Measurements from ENCODE around the gene PARP6.

The PARP6 gene

DNA sequence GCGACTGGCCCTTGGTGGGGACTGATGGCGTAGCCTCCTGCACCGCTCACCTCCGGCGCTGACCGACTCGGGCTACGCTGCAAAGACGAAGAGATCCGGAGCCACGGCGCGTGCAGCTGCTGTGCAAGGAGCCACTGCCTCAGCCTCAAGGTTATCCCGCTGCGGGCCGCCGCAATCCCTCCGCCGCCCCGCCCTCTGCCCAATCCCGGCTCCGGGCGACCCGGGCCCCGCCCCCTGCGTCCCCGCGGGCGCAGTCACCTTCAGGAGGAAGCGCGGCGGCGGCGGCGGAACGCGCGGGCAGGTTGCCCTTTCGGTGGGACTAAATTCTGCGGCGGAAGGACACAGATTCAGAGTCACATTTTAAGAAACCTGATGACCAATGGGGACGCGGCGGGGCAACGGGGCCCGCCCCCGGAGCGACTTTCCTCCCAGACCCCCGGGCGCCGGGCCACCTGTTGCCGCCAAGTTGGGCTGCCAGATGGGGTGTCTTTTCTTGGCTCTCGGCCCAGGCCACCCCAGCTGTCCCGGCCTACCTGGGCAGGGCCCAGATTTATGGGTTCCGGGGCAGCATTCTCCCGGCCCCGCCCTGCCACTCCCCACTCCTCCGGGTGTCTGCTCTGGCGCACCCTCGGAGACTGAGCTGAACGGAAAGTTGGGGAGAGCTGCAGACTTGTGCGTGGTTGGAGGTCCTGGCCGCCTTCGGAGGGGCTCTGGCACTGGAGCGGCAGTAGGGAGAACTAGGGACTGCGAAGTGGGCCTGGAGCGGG, 41.1 kb downstream of the PARP6 start, which contains the start of gene PKM:
Gene PKM (minus strand): TSS at position 125 of the 767 bp plus-strand sequence. CDS start 12,093 bp downstream, outside the sequence.
- peak; percentile 95 for DNase-seq (ENCODE audit: low spot score)

DNA sequence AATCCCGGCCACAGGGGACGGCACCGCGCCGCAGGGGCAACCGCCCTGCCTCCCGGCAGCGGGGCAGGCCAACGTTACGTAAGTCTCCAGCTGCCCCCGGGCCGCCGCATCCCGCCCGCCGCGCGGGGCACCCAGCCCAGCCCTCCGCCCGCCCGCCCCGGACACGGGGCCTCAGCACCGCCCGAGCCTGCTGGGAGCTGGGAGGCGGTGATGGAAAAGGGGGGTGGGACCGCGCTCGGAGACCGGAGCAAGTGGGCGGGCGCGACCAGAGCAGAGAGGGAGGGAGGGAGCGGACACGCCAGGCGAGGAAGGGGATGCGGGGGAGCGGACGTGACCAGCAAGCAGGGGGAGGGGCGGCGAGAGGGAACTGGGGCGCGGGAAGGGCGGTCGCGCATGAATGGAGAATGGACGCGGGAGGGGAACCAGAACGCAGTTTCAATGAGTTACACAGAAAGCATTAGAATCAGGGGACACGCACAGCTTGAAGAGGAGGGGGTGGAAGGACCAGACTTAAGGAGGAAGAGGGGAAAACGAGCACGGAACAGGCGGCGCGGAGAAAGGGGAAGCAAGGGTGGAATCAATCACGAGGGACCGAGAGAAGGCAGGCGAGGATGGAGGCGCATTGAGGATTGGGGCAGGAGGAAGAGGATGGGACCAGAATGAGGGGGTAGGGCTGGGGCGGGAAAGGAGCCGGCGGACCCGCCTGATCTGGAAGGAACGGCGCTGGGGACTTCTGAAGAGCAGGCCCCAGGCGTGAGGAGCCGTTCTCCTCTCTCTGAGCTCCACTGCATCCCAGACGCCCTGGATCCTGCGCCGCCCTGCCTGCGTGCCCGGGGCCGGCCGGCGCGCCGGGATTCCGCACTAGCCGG, 41.9 kb downstream of the PARP6 start:
- DNase-seq (ENCODE audit: low spot score), result peak; percentile 84

DNA sequence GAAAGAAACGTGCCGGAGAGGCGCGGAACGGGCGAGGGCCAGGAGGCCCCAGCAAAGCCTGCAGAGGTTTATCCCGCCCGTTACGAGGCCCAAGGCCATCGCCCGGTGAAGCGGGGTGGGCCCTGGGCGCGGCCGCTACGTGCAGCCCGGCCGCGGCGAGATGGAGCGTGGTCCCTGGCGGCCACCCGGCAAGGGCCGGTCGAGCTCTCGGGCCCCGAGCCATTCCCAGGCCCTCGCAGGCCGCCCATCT, 42.5 kb downstream of the PARP6 start:
- DNase-seq (ENCODE audit: low spot score), result no peak

DNA sequence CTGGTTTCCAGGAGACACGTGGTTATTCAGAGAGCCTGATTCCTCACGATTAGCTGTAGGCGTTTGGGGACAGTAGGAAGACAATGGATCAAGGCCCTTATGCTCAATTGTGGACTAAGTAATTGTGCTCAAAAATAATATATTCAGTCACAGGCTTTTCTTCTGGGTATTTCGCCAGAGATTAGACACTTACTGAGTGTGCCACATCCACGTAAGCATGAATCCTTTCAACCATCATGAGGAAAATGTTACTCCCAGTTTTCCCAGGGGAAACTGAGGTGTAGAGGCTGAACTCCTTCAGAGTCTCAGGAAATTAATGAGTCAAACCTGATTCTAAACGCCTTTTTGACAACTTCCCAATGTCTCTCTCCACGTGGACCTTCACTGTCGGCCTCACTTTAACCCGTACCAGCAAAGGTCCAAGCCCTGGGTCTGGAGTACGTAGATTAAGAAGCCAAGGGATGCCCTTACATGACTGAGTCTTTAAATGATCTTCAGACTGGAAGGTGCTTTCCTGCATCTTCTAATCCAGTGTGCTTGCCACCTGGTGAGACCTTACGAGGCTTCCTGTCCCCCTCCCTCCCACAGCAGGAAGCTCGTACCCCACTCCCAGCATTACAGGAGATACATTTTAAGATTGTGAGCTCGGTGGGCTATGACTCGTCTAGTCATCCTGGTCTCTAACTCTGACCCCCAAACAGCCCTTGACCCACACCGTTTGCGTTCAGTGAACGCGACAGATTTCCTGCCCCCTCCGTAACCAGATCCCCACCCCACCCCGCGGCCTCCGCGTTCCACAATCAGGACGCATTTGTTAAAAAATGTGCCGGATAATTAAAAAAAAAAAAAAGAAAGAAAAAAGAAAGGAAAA, 43.0 kb downstream of the PARP6 start:
- no peak for DNase-seq (ENCODE audit: low spot score)

DNA sequence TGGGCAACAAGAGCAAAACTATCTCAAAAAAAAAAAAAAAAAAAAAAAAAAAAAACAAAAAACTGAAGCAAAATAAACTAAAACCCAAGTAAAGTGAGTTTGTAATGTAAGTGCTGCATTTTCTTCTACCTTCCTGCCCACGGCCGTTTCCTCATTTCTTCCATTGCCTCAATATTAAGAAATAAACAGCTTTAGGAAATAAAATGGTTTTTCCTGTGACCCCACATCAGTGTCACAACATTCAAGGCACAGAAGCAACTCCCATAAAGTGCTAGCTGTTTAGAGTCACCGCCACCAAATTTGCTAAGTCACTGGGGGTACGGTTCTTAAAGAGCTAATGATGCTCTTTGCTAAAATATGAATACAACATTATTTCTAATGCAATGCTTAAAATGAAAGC, 44.6 kb downstream of the PARP6 start:
- DNase-seq (ENCODE audit: low spot score), result no peak

DNA sequence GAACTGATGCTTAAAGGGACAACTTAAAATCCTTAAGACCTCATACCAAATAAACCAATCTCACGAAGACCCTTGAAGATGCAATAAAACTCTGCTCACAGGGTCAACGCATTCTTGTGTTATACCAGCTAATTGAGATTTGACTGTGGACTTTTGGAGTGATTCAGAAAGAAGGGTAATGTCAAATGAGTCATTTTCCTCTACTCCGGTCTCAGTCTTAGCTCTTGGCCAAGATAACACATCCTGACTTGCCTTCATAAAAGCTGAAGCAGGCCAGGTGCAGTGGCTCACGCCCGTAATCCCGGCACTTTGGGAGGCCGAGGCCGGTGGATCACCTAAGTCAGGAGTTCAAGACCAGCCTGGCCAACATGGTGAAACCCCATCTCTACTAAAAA, 45.2 kb downstream of the PARP6 start:
- DNase-seq (ENCODE audit: low spot score), result no peak

DNA sequence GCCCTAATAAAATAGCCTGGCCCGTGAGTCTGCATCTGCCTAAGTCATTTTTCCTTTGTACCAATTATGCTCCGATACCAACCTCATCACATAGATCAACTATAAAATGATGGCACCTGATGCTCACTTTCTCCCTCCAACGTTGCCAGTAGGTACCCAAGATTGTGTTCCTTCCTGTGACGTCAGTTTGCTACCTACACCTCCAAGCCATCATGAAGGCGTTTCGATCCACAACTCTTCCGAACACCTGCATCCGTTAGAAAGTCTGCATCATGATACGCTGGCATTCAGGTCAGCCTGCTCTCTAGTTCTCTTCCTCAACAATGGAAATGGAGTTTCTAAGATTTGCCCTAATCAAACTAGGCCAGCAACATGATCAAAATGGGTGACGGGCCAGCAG, 49.1 kb downstream of the PARP6 start:
- DNase-seq (ENCODE audit: low spot score), result no peak

DNA sequence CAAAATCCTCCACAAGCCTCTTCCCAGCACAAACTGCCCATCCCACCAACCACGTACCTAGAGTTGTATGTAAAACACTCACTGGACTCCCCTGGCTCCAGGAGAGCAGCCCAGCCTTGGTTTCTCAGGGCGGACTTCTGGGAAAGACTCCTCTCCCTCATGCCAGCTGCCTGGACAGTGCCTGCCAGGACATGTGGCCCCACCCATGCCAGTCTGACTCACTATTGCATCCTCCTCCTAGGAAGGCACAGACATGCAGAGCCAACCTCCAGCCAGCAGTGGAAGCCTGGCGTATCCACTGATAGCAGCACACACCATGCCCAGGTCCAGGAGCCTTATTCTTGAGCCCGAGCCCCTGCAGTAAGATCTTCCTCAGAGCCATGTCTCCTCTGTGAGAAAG, 50.0 kb downstream of the PARP6 start:
- DNase-seq (ENCODE audit: low spot score), result no peak

DNA sequence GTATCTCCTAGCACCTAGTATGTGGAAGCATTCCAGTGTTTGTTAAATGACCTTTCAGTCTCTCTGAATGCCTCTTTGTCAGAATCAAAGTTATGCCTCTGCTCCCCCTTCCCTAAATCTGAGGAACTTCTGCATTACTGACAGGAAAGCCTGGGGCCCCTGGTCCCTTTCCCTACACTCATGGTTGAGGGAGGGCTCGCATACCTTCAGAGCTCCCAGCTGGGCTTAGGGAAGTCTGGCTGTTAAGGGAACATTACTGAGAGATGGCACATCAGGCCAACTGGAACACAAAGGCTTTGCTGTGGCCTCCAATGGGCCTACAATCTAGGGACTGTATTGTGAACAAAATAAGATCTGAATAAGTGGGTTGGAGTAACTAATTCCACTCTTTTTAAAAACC, 51.7 kb downstream of the PARP6 start:
- DNase-seq (ENCODE audit: low spot score), result no peak

DNA sequence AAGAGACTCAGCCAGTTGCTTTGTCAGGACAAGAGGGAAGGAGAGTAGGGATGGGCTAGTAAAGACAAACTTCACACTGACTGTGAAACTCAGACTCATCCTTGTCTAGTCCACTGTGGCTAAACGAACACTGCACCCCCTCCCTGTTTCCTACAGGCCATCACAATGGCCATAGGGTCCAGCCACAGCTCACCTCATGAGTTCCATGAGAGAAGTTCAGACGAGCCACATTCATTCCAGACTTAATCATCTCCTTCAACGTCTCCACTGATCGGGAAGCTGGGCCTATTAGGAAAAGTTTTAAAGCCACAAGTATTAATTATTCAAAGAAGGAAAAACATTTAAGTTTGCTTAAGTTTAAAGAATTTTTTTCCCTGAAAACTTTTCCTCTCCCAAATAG, 55.1 kb downstream of the PARP6 start:
- no peak for DNase-seq (ENCODE audit: low spot score)

DNA sequence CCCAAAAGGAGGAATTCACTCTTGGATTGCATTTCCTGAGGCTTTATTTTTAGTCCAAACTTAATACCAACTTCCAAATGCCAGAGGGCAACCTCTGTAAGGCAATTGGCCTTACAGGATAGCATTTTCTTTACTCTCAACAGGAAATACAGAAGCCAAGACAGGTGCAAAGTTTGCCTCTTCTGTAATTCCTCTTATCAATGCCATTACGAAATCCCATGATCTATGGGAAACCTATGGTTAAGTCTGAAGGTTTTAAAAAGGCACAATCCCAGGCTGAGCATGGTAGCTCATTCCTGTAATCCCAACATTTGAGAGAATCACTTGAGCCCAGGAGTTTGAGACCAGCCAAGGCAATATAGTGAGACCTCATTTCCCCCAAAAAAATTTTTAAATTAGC, 56.3 kb downstream of the PARP6 start:
- no peak for DNase-seq (ENCODE audit: low spot score)

DNA sequence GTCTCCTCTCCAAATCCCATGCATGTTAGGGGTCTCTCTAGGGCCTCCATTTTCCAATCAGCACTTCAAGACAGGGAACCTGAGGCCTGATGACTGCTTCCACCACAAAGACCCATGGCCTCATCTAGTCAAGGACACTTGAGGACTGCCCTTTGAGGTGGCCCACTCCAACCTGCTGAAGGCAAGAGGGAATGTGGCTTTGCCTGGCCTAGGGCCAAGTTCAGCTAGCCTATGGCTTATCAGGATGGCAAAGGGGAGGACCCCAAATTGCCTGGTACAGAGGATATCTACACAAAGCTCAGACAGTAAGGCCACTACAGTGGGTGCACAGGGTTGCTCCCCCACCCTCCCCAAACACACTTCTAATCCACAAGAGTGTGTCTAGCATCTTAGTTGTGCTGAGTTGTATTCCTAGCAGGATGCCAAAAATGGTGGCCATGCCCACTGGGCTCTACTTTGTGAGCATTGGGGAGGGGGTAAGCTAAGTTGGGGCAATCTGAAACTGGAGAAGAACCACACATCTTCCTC, 64.7 kb downstream of the PARP6 start:
- DNase-seq (ENCODE audit: low spot score), result no peak

DNA sequence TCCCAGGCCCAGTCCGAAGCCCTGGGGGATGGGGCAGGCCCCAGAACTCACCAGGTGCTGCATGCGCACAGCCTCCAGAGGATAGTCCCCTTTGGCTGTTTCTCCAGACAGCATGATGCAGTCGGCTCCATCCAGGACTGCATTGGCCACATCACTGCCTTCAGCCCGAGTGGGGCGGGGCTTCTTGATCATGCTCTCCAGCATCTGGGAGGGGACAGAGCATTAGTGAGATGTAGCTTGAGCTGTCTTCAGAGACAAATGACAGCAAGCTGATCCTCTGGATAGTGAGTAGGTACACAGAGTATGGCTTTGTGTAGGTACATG, 65.7 kb downstream of the PARP6 start:
- DNase-seq (ENCODE audit: low spot score), result no peak

DNA sequence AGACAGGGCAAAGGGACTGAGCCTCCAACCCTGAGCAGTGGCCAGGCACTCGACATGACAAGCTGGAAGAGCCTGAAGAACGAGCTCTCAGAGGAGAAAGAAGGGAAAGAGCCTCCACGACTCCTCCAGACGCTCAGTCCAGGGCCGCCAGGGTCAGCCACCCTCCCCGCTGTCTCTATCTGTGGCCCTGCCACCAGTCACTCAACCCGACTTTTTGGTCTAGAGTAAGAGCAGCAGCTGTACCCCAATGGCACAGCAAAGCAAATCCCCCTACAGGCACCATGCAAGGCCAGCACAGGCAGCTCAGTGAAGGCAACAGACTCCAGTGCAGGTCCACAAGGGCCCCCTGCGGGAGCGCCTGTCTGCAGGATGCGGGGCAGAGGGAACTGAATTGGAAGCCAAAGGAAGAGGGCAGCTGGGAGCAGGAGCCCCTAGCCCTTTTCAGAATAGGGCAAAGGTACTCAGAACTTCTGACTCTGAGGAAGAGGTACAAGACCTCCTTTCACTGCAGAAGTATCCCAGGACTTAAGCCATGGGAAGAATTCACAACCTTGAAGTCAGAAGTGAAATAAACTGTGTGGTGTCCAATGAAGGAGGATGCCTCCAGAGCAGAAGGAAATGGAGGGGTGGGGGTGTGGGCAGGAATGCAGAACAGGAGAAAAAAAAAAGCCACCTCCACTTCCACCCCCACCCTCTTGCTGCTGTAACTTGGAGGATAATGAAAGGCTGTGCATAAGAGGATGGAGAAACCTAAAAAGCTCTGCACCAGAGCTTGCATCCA, 66.3 kb downstream of the PARP6 start:
- DNase-seq (ENCODE audit: low spot score), result no peak

DNA sequence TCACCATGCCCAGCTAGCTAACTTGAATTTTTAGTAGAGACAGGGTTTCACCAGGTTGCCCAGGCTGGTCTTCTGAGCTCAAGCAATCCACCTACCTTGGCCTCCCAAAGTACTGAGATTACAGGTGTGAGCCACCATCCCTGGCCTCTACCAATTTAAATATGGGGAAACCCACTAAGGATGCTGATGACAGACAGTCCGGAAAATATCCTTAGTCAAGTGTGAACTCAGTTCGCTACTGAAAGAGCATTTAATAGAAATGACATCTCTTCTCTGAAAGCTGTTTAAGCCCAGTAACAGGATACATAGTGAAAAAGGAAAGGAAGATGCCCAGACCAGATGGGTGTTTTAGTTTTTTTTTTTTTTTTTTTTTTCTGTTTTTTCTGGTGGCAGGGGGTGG, 67.1 kb downstream of the PARP6 start:
- no peak for DNase-seq (ENCODE audit: low spot score)

DNA sequence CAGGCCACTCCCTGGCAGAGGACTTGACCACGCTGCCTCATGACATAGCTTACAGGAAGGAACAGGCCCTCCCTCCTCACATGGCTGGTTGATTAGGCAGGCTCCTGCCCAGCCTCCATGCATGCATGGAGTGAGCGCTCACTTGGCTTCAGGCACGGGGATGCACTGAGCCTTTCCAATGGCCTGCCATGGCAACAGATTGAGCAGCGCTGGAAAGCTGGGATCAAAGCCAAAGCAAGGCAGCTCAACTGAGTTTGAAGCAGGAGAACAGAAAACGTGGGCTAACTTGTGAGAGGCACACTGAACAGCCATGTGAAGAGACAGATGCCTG, 68.9 kb downstream of the PARP6 start:
- DNase-seq (ENCODE audit: low spot score), result no peak

DNA sequence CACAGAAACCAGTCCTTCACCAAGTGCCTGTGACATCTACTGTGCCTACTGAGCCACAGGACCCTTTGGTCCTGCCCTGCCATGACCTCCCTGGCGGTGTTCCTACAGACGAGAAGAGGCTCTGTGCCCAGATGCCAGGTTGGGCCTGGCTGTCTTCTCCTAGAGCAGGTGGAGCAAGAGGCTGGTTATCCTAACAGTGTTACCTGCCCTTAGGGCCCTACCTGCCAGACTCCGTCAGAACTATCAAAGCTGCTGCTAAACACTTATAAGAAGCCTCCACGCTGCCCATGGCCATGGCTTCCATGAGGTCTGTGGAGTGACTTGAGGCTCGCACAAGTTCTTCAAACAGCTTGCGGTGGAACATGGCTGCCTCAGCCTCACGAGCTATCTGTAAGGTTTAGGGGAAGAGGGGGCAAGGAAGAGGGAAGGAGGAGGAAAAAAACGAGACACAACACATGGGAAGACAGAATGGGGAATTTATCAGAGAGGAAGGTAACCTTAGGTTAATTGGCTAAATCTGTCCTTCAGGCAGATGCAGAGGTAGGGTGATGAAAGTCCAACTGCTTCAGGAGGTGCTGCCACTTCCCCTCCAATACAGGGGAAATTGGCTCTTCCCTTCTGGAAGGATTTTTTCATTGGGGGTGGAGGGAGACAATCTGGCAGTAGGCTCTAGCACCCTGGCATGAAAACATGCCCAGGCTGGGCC, 69.4 kb downstream of the PARP6 start:
- no peak for DNase-seq (ENCODE audit: low spot score)

DNA sequence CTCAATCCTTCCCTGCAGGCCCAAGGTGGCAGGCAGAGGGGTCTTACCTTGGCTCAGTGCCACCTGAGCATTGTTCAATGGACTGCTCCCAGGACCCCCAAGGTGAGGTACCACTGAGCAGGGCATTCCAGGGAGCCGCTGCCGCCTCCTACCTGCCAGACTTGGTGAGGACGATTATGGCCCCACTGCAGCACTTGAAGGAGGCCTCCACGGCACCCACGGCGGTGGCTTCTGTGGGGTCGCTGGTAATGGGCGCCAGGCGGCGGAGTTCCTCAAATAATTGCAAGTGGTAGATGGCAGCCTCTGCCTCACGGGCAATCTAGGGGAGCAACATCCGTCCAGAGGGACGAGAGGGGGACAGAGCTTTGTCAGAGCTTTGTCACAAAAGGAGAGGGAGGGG, 70.1 kb downstream of the PARP6 start:
- no peak for DNase-seq (ENCODE audit: low spot score)

DNA sequence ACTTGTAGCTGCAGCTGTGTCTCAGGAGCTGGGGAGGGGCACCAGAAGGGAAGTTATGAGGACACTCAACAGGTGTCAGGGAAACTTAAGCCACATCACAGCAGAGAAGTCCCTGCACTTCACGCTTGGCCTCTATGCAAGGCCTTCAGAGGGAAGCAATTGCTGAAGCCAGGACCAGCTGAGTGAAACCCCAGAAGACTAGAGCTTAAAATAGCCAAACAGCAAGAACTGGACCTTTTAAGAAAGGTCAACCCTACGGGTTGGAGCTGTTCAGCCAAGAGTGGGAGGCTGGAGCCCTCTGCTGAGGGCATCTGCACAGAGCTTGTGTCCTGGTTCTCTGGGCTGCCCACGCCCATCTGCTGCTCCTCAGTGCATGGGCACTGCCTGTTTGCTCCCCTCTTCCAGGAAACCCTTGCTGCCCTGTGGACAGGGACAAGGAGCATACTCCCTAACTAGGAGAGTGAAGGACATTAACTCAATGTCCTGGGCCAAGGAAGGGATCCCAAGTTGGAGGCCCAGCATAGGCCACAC, 70.9 kb downstream of the PARP6 start:
- DNase-seq (ENCODE audit: low spot score), result no peak

DNA sequence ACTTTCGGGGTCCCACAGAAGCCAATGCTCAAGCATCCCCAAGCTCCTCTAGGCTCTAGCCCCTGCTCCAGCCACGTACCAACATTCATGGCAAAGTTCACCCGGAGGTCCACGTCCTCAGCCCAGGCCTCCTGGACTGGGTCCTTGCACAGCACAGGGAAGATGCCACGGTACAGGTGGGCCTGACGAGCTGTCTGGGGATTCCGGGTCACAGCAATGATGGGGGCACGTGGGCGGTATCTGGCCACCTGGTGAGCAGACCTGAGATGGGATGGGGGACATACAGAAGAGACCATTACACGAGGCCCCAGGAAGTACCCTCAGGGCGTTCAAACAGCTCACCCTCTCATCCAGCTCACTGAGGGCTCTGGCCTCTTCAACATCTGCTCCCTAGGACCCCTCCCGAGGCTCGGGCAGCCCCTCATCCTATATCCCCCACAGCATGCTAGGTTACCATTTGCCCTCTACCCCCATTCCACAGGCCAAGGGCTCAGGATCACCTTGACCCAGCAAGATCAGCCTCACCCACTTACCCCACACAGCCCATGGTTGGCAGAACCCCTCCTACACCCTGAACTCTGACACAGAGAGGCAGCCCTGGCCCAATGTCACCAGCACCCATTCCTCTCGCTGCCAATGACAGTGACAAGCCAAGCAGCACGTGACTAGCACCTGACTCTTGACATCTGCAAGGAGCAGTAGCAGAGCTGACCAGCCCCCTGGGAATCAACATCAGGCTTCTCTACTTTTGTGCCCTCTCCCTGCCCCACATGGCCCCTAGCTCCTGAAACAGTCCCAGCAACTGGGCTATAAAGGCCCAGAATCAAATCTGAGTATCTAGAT, 71.7 kb downstream of the PARP6 start:
- no peak for DNase-seq (ENCODE audit: low spot score)
